HG03565 (cell line): Measurements from ENCODE around the gene DHDDS.
"Not testable (repeated sequence)": the region's sequence is repeated elsewhere in the genome, so short reads cannot be mapped to it uniquely, and the experiment has no call there.

Source experiments
- ATAC-seq: cut with Tn5 transposase; IDR thresholded peaks from one replicate; pipeline ENCODE4 v1.9.1; 2021; ENCODE audit warnings: mild to moderate bottlenecking, moderate library complexity; ENCODE audit not compliant: unreplicated experiment

The DHDDS gene

DNA sequence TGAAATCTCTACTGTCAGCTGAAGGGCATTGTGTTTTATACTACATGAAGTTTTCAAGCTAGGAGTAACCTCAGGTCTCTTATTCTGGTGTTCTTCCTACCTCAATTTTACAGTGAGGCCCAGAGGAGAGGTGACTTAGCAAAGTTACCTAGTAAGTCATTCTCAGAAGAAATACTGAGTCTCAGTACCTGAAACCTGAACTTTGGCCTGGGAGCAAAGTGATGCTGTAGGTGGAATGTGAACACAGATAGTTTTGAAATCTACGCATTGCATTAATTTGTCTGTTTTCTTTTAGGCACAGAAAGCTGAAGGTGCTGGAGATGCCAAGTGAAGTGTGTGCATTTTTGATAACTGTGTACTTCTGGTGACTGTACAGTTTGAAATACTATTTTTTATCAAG is 42.7 kb downstream of the DHDDS start:
- ATAC-seq, result no peak

DNA sequence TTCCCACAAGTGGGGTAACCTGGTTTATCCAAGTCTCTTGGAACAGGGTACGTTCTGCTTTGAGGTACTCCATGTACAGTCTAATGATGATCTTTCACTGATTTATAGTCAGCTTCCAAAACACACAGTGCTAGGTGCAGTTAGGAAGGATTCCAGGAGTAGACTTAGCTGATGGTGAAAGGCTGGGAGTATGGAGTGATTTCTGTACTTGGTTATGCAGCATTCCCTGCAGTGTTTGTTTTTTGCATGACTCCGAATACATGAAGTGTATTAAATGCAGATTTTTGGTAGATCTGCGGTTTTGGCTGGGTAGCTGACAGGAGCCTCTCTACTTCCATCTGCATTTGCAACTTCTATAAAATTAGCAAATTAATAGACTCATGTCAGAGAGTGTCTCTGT is 43.9 kb downstream of the DHDDS start:
- ATAC-seq, result no peak

- ATAC-seq, result no peak
Measured at GRCh38 chr1:26476958-26477357, 44.8 kb downstream of the DHDDS start.

DNA sequence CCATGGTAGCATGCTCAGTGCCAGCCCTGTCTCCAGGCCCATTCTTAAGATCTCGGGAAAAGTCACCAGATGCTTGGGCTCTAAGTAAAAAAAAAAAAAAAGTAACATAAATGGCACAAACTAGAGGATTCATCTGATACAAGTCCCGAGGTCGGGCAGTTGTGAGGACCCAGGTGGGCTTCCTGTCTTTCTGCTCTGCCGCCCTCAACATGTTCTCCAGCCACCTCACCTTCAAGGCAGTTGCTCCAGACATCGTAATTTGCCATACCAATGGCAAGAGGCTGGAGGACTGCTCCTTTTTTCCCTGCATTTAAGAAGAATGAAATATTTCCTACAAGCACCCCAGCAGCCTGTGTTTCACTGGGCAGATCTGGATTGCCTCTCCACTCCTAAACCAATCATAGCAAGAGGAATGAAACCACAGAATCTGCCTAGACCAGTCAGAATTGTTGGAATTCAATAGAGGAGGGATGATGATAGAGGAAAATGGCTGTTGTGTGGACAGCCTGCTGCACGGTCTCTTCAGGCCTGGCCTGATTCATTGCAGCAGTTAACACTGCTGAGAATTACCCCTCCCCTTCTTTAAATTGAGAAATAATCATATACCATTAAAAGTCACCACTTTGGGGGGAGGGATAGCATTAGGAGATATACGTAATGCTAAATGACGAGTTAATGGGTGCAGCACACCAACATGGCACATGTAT is 45.5 kb downstream of the DHDDS start:
- no peak for ATAC-seq

- ATAC-seq, result no peak
Measured at GRCh38 chr1:26478159-26478558, 46.0 kb downstream of the DHDDS start.

DNA sequence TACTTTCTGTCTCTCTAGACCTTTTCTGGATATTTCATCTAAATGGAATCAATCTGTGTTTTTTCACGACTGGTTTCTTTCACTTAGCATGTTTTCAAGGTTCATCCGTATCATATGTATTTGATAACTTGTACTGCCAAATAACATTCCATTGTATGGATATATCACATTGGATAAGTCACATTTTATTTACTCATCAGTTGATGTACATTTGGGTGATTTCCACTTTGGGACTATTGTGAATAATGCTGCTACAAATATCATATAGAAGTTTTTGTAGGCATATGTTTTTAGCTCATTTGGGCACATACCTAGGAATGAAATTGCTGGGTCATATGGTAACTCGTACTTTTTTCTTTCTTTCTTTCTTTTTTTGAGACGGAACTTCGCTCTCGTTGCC is 46.9 kb downstream of the DHDDS start:
- ATAC-seq, result no peak

- no peak for ATAC-seq
Measured at GRCh38 chr1:26482921-26483320, 50.8 kb downstream of the DHDDS start.

DNA sequence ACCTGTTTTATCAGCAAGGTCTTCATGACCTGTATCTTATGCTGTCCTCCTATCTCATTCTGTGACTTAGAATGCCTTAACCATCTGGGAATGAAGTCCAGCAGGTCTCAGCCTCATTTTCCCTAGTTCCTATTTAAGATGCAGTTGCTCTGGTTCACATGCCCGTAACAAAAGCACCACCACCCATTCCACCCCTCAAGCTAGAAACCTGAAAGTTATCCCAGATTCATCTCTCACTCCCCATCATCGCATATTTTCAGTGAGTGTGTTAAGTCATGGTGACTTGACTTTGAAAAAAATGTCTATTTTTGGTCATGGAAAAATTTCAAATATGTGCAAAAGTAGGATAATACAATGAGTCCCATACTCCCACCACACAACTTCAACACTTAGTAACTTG is 51.9 kb downstream of the DHDDS start:
- ATAC-seq, result no peak

GRCh38 chr1:26490155-26490554 is 58.0 kb downstream of the DHDDS start:
- no peak for ATAC-seq

DNA sequence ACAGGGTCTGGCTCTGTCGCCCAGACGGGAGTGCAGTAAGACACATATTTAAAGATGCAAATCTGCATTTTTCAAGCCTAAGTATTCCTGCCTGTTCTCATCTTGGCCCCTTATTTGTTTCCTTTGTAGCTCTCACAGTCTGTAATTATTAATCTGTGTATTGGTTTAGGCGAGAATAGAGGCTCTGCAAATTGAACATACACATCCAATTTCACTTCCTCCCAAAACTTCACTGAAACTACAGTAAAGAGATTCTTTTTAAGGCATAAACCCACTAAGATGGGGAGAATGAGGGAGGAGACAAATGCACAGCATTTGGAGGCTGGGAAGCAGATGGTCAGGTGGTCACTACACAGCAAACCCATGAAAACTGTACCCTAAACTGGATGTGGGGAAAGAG is 61.1 kb downstream of the DHDDS start:
- no peak for ATAC-seq

GRCh38 chr1:26493938-26494337 is 61.8 kb downstream of the DHDDS start:
- ATAC-seq, result no peak

GRCh38 chr1:26496861-26497260 is 64.7 kb downstream of the DHDDS start:
- ATAC-seq, result no peak

DNA sequence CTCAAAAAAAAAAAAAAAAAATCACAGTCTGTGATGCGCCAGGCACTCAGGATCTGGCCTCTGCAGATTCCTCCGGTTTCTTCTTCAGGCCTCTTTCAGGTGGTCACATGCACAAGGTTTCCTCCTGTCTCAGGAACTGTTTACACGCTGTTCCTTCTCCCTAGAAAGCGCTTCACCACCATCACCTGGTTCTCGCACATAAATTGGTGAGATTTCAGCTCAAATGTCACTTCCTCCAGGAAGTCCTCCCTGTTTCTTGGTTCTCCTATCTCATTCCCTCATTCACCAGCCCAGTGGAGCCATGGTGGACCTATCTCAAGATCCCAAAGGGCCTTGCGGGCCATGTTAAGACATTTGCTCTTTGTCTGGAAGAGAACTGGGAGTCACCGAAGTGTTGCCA is 66.8 kb downstream of the DHDDS start:
- ATAC-seq, result no peak

DNA sequence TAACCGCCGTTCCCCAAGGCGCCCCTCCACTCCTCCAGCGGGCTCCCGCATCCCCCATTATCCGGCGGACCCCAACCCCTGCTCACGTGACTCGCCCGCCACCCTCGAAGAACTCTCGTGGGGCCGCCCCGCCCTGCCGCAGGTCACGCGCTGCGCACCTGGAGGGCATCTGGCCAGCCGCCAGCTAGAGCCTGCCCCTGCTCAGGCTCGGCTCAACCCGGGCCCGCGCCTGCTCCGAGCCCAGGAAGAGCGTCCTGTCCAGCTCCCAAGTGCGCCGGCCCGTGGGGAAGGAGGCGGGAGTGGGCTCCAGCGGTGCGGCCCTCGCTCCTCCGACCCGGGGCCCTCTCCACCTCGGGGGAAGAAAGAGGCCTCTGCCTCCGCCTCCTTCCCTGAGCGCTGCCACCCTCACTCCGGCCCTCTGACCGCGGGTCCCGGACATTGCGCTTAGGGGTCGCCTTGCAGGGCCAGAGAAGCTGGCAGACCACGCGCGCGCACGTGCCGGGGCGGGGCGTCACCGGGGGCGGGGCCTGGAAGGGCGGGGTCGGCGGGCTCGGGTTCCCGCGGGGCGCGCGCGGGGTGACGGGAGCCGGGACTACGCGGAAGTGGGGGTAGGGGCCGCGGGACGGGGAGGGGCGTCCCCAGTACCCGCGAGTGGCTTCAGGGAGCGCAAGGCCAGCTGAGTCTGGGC is 68.5 kb downstream of the DHDDS start:
- ATAC-seq, result peak; percentile 37

- not testable (repeated sequence) for ATAC-seq
Measured at GRCh38 chr1:26510711-26511110, 78.6 kb downstream of the DHDDS start.

DNA sequence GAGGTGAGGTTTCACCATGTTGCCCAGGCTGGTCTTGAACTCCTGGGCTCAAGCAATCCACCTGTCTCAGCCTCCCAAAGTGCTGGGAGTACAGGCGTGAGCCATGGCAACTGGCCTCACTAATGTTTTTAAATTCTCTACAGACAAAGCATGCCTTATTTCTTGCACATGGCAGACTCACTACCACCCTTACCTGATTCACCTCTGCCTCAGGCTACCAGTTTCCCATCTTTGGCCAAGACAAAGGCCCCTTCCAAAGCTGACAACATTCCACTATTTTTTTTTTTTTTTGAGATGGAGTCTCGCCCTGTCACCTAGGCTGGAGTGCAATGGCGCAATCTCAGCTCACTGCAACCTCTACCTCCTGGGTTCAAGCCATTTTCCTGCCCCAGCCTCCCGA is 83.7 kb downstream of the DHDDS start:
- ATAC-seq, result not testable (repeated sequence)

- no peak for ATAC-seq
Measured at GRCh38 chr1:26516987-26517765, 85.1 kb downstream of the DHDDS start.

GRCh38 chr1:26517766-26518049 is 85.6 kb downstream of the DHDDS start:
- ATAC-seq, result no peak

- no peak for ATAC-seq
Measured at GRCh38 chr1:26518355-26518754, 86.2 kb downstream of the DHDDS start.

DNA sequence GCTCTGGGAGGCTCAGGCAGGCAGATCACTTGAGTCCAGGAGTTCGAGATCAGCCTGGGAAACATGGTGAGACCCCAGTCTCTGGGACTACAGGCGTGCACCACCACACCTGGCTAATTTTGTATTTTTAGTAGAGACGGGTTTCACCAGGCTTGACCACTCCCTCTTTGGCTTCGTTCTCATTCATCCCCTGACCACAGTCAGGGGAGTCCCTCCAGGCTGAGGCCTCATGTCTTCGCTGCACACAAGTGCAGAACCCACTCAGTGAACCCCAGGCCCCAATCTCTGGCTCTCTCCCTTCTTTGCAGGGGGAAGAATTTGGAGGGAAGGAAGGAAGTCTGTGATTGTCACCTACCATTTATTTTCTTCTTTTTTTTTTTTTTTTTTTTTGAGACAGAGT is 88.2 kb downstream of the DHDDS start:
- ATAC-seq, result no peak
